K562 (cell line): ENCODE data around the gene DUS3L.

Experiments used
- ARNT ChIP-seq, 2 experiments: fragments of 450-650 bp; IDR thresholded peaks; 2 replicates each; pipeline ENCODE4 v1.6.1; 2016; ENCODE audit warnings: mild to moderate bottlenecking in 1 of 2
- E2F1 ChIP-seq: sonication (generic); formaldehyde crosslinking; IDR thresholded peaks from 2 replicates; pipeline ENCODE4 v1.8.1; 2023; ENCODE audit warnings: mild to moderate bottlenecking, missing genetic modification reagents, moderate library complexity
- FOXP1 ChIP-seq: sonication (generic); formaldehyde crosslinking; IDR thresholded peaks from 2 replicates; pipeline ENCODE4 v1.8.0; 2022; ENCODE audit warnings: mild to moderate bottlenecking, missing genetic modification reagents
- GABPA ChIP-seq: fragments of 200-800 bp; sonication (Bioruptor generic); conservative IDR thresholded peaks from 2 replicates; pipeline ENCODE4 v1.6.1; 2016; ENCODE audit warnings: low read depth, missing genetic modification characterization, missing compliant biosample characterization
- KDM1A ChIP-seq, 2 experiments: fragments of 450-650 bp; IDR thresholded peaks; 2 replicates each; pipeline ENCODE4 v1.6.1; 2016; ENCODE audit warnings: mild to moderate bottlenecking in 2 of 2
- KLF13 ChIP-seq: fragments of 450-650 bp; IDR thresholded peaks from 2 replicates; pipeline ENCODE4 v1.6.1; 2016; ENCODE audit warnings: missing genetic modification characterization, low read depth, mild to moderate bottlenecking, missing compliant biosample characterization, moderate library complexity, borderline replicate concordance
- MYC ChIP-seq, 2 experiments: fragments of 250-450 bp in 1 of 2; sonication (Bioruptor Pico) in 1 of 2; IDR thresholded peaks; 2 replicates each; pipeline versions ENCODE4 v1.5.1 to v1.6.1; 2012 to 2021; ENCODE audit warnings: low read depth in 2 of 2, borderline replicate concordance in 1 of 2, improper control_type of control experiment in 1 of 2, low read length in 1 of 2, mild to moderate bottlenecking in 1 of 2, moderate library complexity in 1 of 2
- POLR2A ChIP-seq: fragments of 450-650 bp; conservative IDR thresholded peaks from 2 replicates; pipeline ENCODE4 v1.6.1; 2016
- SNIP1 ChIP-seq: fragments of 450-650 bp; IDR thresholded peaks from 2 replicates; pipeline ENCODE4 v1.7.1; 2017; ENCODE audit warnings: low read depth, mild to moderate bottlenecking
- SNRNP70 ChIP-seq: fragments of 200-400 bp; formaldehyde crosslinking; optimal IDR thresholded peaks from 2 replicates; pipeline ENCODE3; 2017; ENCODE audit warnings: low read depth, low read length

GRCh38 chr19:5749505-5749904, 41.5 kb downstream of the DUS3L start:
- TF ChIP-seq GABPA (tag) = no peak
- TF ChIP-seq SNRNP70 = no peak
- TF ChIP-seq POLR2A = no peak
- no peak for TF ChIP-seq ARNT (IDR thresholded peaks at IDR 0.05)
- no peak for TF ChIP-seq E2F1 (CRISPR knock-in tag)
- no peak for TF ChIP-seq SNIP1
- TF ChIP-seq FOXP1 (CRISPR knock-in tag) = no peak
- TF ChIP-seq KLF13 (tag) = no peak
- no peak for TF ChIP-seq MYC (IDR thresholded peaks at IDR 0.05; ENCODE audit: low read depth, low read length)
- no peak for TF ChIP-seq MYC (CRISPR knock-in tag; IDR thresholded peaks at IDR 0.05; ENCODE audit: borderline replicate concordance, low read depth)
- no peak for TF ChIP-seq KDM1A (IDR thresholded peaks at IDR 0.05)
